Keratinocyte (primary cell): ENCODE measurements around the gene ZSCAN16. TPM values are rescaled to one million over a fixed set of nuclear protein-coding genes. Genes with fewer than 3 reads are reported as not detected.

ENCODE experiments used
- DNase-seq: peaks from one replicate; pipeline ENCODE4 v3.0.0-alpha.2; 2011; ENCODE audit warnings: low read depth, missing footprints, low spot score
- FAIRE-seq: peaks from 2 replicates; lab custom pipeline; 2011; peaks lifted over from hg19 to GRCh38; lab: Jason Lieb, UNC
- H2AFZ ChIP-seq: 2 replicates; pipeline ENCODE4 v1.6.0; 2012; ENCODE audit warnings: low read length, control low read depth, inconsistent platforms; ENCODE audit not compliant: control insufficient read depth
- H3K27ac ChIP-seq: 2 replicates; pipeline ENCODE4 v1.5.1; 2011; ENCODE audit warnings: low read length; ENCODE audit not compliant: control insufficient read depth, insufficient read depth
- H3K27me3 ChIP-seq: 3 replicates; pipeline ENCODE4 v1.6.0; 2011; ENCODE audit warnings: low read length; ENCODE audit not compliant: control insufficient read depth, insufficient read depth; ENCODE audit errors: extremely low read depth
- H3K36me3 ChIP-seq, 2 experiments: 2 replicates in 1 of 2; 3 replicates in 1 of 2; pipeline ENCODE4 v1.5.1; 2011; ENCODE audit warnings: low read length in 2 of 2, mild to moderate bottlenecking in 1 of 2; ENCODE audit not compliant: control insufficient read depth in 2 of 2, insufficient read depth in 2 of 2; ENCODE audit errors: extremely low read depth in 1 of 2
- H3K4me1 ChIP-seq: 3 replicates; pipeline ENCODE4 v1.5.1; 2011; ENCODE audit warnings: low read length; ENCODE audit not compliant: control insufficient read depth, insufficient read depth; ENCODE audit errors: extremely low read depth
- H3K4me2 ChIP-seq: 3 replicates; pipeline ENCODE4 v1.6.0; 2011; ENCODE audit warnings: low read depth, low read length; ENCODE audit not compliant: control insufficient read depth, insufficient read depth; ENCODE audit errors: extremely low read depth
- H3K4me3 ChIP-seq, 3 experiments: fragments of 200-600 bp in 1 of 3; sonication (generic) in 1 of 3; 2 replicates in 2 of 3; 3 replicates in 1 of 3; pipeline ENCODE4 v1.5.1; 2011 to 2016; ENCODE audit warnings: low read length in 3 of 3, mild to moderate bottlenecking in 3 of 3, control low read depth in 2 of 3, inconsistent platforms in 1 of 3, low read depth in 1 of 3, mixed read lengths in 1 of 3, mixed run types in 1 of 3, moderate library complexity in 1 of 3; ENCODE audit not compliant: control insufficient read depth in 2 of 3, insufficient read depth in 2 of 3; ENCODE audit errors: extremely low read depth in 1 of 3
- H3K79me2 ChIP-seq: 2 replicates; pipeline ENCODE4 v1.6.0; 2012; ENCODE audit warnings: low read length; ENCODE audit not compliant: control insufficient read depth, insufficient read depth
- H3K9ac ChIP-seq: 3 replicates; pipeline ENCODE4 v1.6.0; 2011; ENCODE audit warnings: low read length; ENCODE audit not compliant: control insufficient read depth, insufficient read depth; ENCODE audit errors: extremely low read depth
- H3K9me1 ChIP-seq: 3 replicates; pipeline ENCODE4 v1.6.0; 2011; ENCODE audit warnings: low read length; ENCODE audit not compliant: control insufficient read depth, insufficient read depth; ENCODE audit errors: extremely low read depth
- H3K9me3 ChIP-seq: 2 replicates; pipeline ENCODE4 v1.5.1; 2012; ENCODE audit warnings: low read depth, low read length; ENCODE audit not compliant: control insufficient read depth
- H4K20me1 ChIP-seq: 3 replicates; pipeline ENCODE4 v1.6.0; 2011; ENCODE audit warnings: low read length; ENCODE audit not compliant: control insufficient read depth, insufficient read depth; ENCODE audit errors: extremely low read depth
- CTCF ChIP-seq, 3 experiments: IDR thresholded peaks in 1 of 3; conservative IDR thresholded peaks in 1 of 3; optimal IDR thresholded peaks in 1 of 3; 2 replicates in 2 of 3; 3 replicates in 1 of 3; pipeline versions ENCODE3 to v1.5.1; 2011; ENCODE audit warnings: low read length in 3 of 3, mild to moderate bottlenecking in 3 of 3, moderate library complexity in 2 of 3, control low read depth in 1 of 3, inconsistent platforms in 1 of 3; ENCODE audit not compliant: insufficient read depth in 2 of 3; ENCODE audit errors: extremely low read depth in 1 of 3
- EZH2 ChIP-seq: IDR thresholded peaks from one replicate; pipeline ENCODE4 v1.6.1; 2012; ENCODE audit warnings: inconsistent platforms, mild to moderate bottlenecking, low read length, moderate library complexity
- dilution Hi-C: fragments of 300-500 bp; cut with MboI; formaldehyde crosslinking; loops from one replicate; pipeline ENCODE4 v1.7.0; 2020; ENCODE audit warnings: low sequenced_read_pairs; ENCODE audit not compliant: extremely low pct_ligation_motif_present
- polyA plus RNA-seq, 5 experiments: library from polyadenylated mRNA; depleted of rRNA in 3 of 5; stranded (reverse) in 3 of 5; stranded (forward) in 1 of 5; unstranded in 1 of 5; fragments of >200 nt; gene quantifications; 1 replicate in 1 of 5; 2 replicates in 3 of 5; 3 replicates in 1 of 5; pipeline versions ENCODE4 v1.2.1 to v1.2.3, GENCODE V29; 2011 to 2012; ENCODE audit warnings: missing spikeins in 2 of 5, low read depth in 1 of 5, low replicate concordance in 1 of 5

Gene ZSCAN16
- polyA plus RNA-seq, 1 donor (not counting 4 experiments of a cell fraction or from before 2014, with no cell fraction given): 1.5 TPM

GRCh38 chr6:28107506-28107905, 16.9 kb upstream of the ZSCAN16 start:
- no peaks in the 10 kb centered on the region for H4K20me1 ChIP-seq
- H3K9me3 ChIP-seq: no peaks in the 10 kb centered on the region
- H3K4me2 ChIP-seq: no peak overlapping the region
- dilution Hi-C loops: no loop called here
- no peak overlapping the region for H3K9ac ChIP-seq
- peaks cover 8% of the 10 kb centered on the region for H3K4me1 ChIP-seq
- TF ChIP-seq CTCF (optimal IDR thresholded peaks at IDR 0.05 in 1 of 3, IDR thresholded peaks at IDR 0.05 in 1 of 3, conservative IDR thresholded peaks at IDR 0.05 in 1 of 3; ENCODE audit: extremely low read depth in 1 of 3, insufficient read depth in 2 of 3, low read length in 3 of 3): no peak
- DNase-seq (no peak), FAIRE-seq (no peak)
- H3K4me3 ChIP-seq: no peak overlapping the region
- no peak overlapping the region for H3K27ac ChIP-seq
- H3K36me3 ChIP-seq: no peaks in the 10 kb centered on the region
- H3K27me3 ChIP-seq: no peaks in the 10 kb centered on the region
- H2AFZ ChIP-seq: no peak overlapping the region
- no peaks in the 10 kb centered on the region for H3K9me1 ChIP-seq
- H3K79me2 ChIP-seq: no peaks in the 10 kb centered on the region

GRCh38 chr6:28111964-28112363, 12.4 kb upstream of the ZSCAN16 start:
- Histone ChIP-seq H3K9me1 (no peaks in the 10 kb centered on the region), H3K9me3 (no peaks in the 10 kb centered on the region), H3K4me2 (no peak overlapping the region), H3K4me1 (no peaks in the 10 kb centered on the region), H4K20me1 (no peaks in the 10 kb centered on the region), H3K9ac (no peak overlapping the region), H3K79me2 (no peaks in the 10 kb centered on the region), H3K36me3 (peaks cover 3 to 4% of the 10 kb centered on the region in 2 experiments), H3K27ac (no peak overlapping the region), H3K4me3 (no peak overlapping the region), H3K27me3 (no peaks in the 10 kb centered on the region), H2AFZ (no peak overlapping the region)
- dilution Hi-C loops: no loop called here
- DNase-seq: no peak
- FAIRE-seq: no peak
- TF ChIP-seq CTCF (optimal IDR thresholded peaks at IDR 0.05 in 1 of 3, IDR thresholded peaks at IDR 0.05 in 1 of 3, conservative IDR thresholded peaks at IDR 0.05 in 1 of 3; ENCODE audit: extremely low read depth in 1 of 3, insufficient read depth in 2 of 3, low read length in 3 of 3) (no peak), EZH2 (no peak)
